GM19324 (cell line): ENCODE data around the gene MYPN.
"Not testable (repeated sequence)": the region's sequence is repeated elsewhere in the genome, so short reads cannot be mapped to it uniquely, and the experiment has no call there.

ENCODE experiments used
- ATAC-seq: cut with Tn5 transposase; IDR thresholded peaks from one replicate; pipeline ENCODE4 v1.9.1; 2021; ENCODE audit warnings: mild to moderate bottlenecking, moderate library complexity; ENCODE audit not compliant: unreplicated experiment, low FRiP score

MYPN gene

DNA sequence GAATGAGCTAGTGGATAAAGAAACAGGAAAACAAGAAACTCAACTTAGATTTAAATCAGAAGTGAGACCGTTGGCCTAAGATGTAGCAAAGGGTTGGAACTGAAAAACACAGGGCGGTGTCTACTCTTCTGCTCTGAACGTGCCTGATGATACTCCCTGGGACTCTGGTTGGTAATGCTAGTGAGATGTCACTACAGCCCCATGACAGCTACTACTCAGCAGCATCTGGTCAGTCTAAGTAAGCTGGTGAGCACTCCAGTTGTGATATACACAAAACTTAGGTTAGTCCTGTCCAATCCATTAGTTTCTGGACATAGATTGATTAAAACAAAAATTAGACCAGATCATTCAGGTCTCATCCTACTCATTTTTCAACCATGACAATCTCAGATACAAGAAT is 15.4 kb downstream of the MYPN start:
- ATAC-seq, result no peak

DNA sequence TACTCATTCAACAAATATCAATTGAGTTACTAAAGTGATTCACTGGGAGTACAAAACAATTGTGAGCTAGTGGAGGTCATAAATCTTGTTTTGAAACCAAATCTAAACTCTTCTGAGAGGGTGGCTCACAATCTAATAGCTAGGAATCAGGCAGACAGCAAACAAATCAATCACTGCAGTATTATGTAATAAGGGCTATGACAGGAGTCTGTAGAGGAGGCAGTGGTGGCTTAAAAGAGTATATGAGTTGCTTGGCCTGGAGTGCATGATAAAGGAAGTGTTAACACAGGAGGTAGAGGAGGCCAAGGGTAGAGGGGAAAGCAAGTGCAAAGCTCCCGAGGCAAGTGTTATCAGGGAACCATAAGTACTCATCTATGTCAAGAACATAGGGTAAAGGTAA is 16.5 kb downstream of the MYPN start:
- no peak for ATAC-seq

DNA sequence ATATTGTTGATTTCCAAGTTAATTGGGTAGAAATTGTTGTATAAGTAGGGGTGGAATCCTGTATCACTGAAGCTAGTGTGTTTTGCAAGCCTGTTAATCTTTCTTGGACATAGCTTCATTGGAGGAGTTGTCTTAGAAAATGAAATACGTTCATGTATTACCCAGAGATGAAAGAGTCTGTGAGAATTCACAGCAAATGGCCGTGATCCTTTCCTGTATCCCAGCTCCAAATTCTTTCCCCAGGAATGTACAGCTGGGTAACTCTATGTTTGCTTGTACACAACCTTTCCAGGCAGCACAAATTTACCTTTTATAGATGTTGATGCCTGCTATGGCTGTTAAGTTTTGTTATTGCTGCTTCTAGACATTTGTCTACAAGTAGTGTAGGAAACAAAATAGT is 18.7 kb downstream of the MYPN start:
- ATAC-seq, result no peak

DNA sequence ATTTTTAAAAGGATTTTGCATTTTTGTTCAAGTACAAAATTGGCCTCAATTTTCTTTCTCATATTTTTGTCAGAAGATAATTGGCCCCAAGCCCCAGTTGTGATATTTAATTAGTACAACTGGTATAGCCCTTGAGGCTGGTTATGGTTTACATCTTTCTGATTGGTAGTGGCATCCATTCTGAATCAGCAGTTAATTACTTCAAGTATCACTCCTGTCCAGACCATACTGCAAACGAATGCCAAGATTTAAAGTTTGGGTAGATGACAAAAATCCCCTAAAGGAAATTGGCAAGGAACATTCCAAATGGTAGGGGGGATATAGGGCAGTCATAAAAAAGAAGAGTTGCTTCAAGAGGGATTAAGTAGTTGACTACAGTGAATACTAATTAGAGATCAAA is 23.1 kb downstream of the MYPN start:
- no peak for ATAC-seq

DNA sequence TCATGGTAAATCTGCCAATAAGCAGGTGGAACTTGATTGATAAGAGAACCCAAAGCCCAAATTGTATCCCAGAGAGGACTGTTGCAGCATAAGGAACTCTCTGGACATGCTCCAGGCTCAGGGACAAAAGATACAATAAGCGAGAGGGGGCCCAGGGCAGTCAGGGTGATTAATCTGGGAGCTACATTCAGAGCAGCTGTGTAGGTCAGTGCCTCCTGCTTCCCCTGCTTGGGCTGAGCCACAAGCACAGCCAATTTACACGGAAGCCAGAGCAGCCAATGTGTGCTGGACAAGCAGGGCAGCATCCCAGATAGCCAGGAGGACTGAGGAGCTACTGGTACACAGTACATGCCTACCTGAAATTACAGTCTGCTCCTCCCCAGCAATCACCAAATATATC is 24.2 kb downstream of the MYPN start:
- no peak for ATAC-seq

DNA sequence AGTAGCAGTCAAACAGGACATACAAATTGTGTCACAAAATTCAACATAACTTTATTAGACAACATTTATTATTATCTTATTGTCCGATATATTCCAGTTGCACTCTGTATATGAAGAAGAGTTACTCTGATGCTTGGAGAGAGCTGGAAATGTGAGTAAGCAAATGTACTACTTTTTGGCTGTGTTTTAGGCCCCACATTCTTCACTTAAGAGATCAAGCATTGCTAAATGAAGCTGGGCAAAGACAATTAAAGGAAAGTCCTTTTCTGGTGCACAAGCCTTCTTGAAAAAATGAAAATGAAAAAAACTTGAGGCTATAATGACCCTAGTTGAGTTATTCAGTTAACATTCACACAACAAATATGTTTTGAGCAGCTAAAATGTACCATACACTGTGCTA is 26.1 kb downstream of the MYPN start:
- no peak for ATAC-seq

DNA sequence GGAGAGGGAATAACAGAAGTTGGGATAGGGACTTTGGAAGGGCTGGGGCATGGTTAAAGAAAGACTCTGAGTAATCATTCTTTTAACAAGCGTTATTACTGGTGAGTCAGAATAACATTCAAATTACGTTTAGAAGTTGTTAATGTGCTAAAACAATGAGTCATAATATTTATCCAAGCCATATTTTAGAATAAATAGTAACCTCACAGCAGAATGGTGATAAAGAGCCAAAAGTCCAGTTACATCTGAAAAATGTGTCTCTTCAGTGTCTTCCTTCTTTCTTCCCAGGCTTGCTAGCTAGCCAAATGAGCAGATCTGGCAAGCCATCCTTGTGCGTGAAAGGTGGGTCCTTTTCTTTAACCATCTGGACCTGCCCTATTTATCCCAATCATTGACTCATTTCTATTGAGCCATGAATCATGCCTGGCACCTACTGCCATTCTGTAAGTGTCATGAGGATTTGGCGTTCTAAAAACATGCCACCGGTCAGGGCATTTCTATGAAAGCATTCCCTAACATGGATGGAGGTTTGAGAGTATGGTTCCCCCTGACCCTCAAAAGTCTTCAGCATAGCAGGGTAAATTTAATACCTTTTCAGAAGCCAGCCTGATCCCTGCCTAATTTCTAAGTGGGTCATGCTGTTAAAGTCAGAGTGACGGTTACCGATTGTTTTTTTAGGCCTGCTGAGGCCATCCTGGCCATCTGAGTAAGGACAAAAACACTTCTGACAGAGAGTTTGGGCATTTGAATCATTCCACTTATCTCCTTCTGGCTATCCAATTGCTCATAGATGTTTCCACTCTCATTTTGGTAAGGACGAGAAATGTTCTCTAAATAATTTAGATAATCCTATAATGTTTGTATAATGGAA is 26.9 kb downstream of the MYPN start:
- no peak for ATAC-seq

DNA sequence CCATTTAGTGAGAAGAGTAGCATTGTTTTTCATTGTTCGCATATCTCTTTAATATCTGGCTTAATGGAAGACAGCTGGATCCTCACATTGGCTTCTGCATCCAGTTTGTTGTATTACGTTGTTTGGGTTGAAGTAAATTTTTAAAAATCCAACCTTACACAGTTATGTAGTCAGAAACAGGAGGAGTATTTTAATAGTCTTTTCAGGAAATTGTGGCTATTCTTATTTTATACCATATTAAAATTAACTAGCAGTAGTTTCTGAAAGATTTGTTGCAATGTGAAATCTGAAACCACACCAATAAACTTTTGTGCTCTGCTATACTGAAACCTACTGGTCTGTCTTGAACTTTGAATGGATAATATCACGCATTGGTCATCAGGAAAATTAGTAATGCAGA is 27.9 kb downstream of the MYPN start:
- ATAC-seq, result no peak

DNA sequence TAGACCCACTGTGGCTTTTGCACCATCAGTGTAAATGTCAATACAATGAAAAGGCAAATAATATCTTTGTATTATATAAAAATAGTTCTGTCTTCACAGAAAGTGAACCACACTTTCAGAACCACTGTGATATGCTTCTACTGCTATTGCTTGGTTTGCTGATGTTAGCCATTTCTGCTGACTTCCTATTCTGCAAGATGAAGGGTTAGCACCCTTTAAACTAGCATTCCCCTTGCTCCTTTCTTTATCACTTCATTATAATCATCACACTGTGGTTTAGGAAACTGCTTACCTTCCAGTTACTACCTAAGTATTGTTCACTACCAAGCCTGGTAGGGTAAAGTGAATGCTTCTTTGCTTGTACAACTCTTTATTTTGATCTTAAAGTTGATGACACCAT is 29.2 kb downstream of the MYPN start:
- no peak for ATAC-seq

DNA sequence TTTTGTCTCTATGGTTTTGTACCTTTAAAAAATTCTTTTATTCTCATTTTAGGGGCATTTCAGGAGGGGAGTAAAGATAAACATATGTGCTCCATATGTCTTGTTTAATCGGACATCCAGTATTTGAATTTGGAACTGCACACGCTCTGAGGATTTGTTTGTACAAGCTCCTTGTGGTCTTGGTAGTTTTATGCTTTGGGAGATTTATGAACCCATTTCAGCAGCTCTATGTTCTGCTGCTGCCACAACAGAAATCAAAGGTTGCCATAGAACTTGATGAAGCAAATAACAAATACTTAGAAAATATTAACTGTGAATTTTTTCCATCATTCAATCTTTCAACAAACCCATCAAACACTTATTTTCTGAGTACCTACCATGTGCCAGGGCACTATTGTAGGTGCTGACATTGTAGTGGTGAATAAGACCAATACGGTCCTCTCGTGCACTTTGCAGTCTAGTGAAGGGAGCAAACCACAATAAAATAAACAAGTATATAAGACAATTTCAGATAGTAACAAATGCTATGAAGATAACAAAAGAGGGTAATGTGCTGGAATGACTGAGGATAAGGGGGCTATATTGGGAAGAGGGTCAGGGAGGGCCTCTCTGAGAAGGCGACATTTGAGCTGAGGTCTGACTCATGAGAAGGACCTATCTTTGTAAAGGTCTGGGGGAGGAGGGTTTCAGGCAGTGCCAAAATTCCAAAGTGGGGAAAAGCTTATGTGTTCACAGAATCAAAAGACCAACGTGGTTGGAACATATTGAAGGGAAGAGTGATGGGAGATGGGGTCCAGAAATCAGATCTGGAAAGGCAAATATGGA is 30.4 kb downstream of the MYPN start:
- ATAC-seq, result no peak

DNA sequence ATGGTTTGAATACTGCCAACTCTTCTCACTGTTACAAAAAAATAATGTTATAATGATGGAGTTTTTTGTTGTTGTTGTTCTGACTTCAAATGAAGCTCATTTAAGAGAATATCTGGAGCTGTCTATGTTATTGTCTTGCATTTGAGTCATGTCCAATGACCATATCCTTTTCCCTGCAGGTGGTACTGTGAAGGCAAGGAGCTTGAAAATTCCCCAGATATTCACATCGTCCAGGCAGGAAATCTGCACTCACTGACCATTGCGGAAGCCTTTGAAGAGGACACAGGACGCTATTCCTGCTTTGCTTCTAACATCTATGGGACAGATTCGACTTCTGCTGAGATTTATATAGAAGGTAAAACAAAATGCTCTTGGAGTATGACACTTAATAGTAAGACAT is 33.5 kb downstream of the MYPN start:
- ATAC-seq, result no peak

DNA sequence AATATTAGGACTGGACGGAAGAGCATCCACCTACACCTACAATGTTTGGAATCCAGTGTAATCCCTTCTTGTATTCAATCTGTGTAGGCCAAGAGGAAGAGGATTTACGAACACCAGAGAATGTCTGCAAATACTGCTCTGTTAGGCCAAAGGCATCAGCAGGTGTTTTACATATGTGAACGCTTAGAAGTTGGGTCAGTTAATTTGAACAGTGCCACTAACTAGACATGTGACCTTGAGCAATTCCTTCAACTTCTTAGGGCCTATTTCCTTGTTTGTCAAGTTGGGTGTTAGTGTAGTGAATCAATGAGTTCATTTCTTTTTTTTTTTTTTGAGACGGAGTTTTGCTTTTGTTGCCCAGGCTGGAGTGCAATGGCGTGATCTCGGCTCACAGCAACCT is 35.4 kb downstream of the MYPN start:
- no peak for ATAC-seq

DNA sequence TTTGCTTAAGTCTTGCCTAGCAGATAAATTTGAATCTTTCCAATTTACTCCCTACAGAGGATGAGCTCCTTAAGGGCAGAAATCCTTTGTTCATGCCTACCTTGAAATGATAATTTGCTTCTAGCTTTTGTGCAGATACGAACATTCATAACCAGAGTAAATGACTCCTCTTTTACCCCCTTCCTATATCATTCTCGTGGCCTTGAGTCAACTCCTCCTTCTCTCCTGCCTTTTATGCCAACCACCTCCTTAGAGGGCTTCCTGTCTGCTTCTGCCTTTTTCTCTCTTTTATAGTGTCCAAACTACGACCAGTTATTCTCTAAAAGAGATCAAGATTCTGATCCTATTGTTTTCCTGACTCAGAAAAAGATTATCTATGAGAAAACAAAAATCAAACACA is 36.4 kb downstream of the MYPN start:
- no peak for ATAC-seq

DNA sequence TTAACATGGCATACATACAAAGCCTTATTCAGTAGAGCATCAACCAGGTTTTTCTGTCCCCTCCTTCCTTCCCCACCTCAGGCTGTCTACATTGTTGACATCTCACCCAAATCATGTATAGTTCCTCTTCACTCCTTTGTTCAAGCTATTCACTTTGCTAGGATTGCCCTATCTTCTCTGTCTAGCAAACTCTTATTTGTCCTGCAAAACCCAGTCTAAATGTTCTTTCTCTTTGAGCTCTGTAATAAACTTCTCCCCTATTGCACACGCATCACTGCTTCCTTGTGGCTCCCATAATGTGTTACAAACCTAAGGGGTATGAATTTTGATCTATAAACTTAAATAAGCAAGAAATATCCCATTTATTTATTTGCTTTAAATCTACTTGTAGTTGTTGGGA is 36.8 kb downstream of the MYPN start:
- ATAC-seq, result no peak

DNA sequence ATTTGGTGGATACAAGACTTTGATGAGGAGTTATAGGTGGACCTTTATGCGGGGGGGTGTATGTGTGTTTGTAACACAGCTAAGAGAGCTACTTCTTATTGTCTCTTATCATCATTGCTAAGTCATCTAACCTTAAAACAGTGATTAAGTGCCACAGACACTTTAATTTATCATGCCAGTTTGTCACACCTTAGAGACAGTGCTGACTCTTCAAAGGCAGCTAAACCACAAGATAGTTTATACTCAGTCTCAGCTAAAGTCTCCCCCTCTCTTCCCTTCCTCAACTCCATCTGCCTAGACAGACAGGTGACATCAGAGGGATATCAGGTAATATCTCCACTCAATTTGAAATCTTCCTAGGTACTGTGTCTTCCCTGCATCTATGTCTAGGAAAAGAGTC is 42.2 kb downstream of the MYPN start:
- ATAC-seq, result no peak

DNA sequence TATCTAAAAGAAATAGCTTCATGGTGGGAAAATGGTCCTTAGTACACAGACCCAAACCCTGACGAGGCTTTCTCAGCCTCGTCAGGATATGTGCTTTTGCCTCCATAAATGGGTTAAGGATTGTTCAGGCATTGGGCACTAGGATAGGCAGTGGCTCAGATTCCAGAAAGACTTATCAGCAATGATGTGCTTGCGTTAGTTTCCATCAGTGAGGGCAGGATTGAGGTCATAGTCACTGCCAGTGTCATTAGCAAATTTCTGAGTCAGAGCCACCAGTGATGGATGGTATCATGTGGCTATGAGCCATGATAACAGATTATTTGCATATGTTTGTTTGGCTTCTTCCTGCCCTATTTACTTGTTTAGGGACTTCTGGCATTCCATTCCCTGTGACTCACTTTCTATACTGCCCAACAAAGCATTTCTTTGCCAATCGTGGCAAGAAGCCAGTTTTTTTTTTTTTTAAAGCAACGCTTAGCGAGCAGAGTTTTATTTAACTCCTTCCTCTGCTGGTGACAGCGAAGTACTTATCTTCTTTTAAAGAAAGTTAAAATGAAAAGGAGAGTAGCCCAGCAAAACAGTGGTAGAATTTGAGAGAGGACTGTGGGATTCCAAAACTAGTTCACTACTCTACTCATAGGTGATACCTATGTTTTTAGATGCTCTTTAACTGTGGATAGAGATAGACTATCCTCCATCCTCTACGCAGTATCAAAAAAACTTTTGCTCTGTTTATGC is 44.4 kb downstream of the MYPN start:
- ATAC-seq, result no peak

DNA sequence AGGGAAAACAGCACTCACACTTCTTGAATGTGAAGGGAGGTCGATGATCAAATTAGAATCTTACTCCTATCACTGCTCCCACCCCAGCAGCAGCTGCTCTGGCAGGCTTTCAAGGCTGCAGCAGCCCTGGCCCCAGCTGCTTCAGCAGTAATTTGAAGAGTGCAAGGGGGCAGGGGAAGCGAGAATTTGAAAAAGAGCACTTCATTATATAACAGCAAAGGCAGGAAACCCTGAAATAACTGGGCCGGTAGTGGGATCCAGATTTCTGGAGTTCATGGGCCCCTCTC is 44.9 kb downstream of the MYPN start:
- no peak for ATAC-seq

DNA sequence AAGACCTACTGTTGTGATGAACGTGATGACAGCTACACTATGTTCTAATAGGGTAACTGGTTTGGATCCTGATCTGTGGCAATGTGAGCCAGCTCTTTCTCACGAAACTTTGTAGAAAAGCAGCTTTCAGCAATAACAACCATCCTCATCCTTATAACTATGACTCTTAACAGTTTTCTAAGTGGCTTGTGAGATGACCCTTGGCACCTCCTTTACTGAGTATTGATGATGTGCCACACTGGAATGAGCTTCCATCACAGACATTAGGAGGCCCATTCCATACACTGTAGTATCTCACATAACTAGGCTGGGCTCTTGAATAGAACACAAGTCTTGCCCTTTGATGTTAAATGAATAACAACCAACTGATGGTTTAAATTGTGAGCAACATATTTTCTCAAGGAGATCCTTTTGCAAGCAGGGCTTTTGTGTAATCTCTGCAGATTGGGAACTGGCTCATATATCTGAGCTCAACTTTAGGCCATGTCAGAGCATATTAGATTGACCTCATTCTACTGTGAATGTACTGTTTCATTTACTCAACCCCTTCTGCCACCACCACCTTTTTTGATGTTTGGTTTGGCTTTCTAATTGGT is 46.4 kb downstream of the MYPN start:
- no peak for ATAC-seq

DNA sequence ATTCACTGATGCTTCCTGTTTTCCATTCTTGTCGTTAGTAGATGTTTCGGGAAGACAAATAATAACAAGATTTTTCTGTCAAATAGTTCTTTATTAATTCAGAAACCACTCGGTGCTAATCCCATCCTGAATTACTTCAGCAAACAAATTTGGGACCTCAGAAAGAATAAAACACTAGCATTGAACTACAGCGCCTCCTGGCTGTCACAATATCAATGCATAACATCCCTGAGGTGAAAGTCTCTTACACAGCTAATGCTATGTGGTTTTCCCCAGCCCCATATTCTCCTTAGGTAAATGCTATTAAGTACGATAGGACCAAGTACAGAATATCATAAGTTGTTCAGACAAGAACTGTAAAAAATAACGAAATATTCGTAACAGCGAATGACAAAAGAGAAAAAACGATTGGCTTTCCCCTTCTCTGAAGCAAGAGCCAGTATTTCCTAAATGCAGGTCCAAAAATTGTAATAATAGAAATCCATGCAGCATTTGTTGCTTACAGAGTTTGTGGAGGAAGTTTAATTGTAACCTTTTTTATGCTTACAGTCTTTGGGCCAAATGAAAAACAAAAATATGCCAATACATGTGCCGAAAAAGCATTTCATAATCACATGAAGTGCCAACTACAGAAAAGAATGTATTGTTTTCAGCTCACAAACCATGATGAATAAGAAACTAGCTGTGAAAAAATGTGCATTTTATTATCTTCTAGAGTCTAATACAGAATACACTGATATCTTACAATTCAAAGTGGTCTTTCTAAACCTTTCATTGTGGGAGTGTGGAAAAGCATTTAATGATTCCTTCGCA is 47.3 kb downstream of the MYPN start:
- ATAC-seq, result no peak

DNA sequence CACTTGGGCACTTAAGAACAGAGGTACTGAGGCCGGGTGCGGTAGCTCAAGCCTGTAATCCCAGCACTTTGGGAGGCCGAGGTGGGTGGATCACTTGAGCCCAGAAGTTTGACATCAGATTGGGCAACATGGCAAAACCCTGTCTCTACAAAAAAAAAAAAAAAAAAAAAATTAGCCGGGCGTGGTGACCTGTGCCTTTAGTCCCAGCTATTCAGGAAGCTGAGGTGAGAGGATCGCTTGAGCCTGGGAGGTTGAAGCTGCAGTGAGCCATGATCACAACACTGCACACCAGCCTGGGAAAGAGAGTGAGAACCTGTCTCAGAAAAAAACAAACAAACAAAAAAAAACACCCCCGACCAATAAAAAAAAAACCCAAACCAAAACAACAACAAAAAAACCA is 48.2 kb downstream of the MYPN start:
- not testable (repeated sequence) for ATAC-seq
